Measurements from ENCODE around the gene KLF18.
"Not testable (repeated sequence)": the region's sequence is repeated elsewhere in the genome, so short reads cannot be mapped to it uniquely, and the experiment has no call there.

Gene KLF18

DNA sequence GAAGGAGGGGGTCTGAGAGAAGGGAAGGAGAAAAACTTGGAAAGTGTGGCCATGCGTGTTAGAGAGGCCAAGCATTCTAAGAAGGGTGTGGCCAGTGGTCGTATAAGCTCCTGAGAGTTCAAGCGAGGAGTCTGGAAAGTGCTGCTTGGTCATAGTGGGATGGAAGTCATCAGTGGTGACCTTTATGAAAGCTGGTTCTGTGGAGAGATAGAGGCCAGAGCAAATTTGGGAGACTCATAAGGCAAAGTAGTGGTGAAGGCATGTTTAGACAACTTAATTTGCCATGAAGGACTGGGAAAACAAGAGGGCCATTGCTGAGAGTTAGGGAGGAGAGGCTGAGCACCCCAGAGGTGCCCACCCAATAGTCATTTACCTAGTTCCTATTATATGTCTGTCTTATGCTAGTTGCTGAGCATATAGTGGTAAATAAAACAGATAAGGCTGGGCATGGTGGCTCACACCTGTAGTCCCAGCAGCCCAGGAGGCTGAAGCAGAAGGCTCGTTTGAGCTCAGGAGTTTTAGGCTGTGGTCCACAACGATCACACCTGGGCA is 21.0 kb downstream of the KLF18 start:
- no peak for DNase-seq (ENCODE audit: low read depth in 1 of 2, low spot score in 1 of 2)

DNA sequence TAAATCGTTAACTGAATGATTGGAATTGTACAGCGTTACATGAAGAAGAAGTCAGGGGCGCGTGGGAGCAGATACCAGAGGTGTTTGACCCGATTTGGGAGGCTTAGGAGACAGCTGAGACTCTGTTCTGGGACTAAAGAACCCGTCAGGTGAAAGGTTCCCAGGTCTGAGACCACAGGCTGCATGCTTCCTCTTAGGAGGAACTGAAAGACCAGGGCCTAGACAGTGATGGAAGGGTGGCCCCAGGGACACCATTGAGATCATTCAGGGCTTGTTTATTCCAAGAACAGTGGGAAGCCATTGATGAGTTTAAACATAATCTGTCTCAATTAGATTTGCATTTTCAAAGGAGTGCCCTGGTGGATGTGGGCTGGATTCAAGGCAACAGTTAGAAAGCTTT is 21.9 kb downstream of the KLF18 start:
- no peak for DNase-seq (ENCODE audit: low read depth in 1 of 2, low spot score in 1 of 2)

DNA sequence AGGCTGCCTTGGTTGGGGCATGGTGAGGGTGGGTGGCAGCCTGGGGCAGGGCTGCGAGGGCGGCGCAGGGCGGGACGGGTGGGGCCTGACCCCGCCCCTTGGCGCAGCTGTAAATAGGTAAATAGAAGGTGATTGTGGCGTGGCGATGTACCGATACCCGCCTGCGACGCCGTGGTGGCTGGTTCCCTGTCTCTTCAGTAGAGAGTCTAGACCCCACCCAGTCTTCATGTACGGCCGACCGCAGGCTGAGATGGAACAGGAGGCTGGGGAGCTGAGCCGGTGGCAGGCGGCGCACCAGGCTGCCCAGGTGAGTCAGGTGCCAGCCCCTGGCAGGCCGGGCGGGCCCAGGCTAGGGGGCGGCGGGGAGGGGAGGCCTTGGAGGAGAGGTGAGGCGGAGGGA is 22.7 kb downstream of the KLF18 start, which contains the start of gene KLF17:
KLF17 (plus strand) TSS at position 140 of the 400 bp plus-strand sequence; CDS start at position 227, 87 bp downstream.
- DNase-seq (ENCODE audit: low read depth in 1 of 2, low spot score in 1 of 2), result no peak

DNA sequence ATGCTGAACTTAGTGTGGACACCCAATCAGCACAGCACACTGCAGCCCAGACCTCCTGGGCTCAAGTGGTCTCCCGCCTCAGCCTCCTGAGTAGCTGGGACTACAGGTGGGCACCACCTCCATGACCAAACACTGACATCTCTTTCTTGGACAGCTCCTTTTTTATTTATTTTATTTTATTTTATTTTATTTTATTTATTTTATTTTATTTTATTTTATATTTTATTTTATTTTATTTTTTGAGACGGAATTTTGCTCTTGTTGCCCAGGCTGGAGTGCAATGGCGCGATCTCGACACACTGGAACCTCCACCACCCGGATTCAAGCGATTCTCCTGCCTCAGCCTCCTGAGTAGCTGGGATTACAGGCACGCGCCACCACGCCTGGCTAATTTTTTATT is 24.2 kb downstream of the KLF18 start:
- not testable (repeated sequence) for DNase-seq (ENCODE audit: low read depth in 1 of 2, low spot score in 1 of 2)

DNA sequence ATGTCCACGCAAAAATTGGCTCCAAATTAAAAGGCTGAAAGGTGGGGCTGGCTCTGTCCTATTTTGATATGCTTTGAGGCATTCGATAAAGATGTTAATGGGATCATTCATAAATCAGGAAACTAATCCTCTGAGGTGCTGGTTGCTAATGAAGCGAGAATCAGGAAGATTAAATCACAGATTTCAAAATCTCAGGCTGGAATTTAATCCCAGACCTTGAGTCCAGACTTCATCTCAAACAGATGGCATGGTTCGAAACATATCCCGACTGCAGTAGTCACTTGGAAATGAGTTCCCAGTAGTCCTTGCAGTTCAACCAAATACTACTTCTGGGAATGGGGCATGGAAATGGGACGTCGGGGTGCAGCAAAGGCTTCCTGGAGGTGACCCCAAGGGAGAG is 27.3 kb downstream of the KLF18 start:
- DNase-seq (ENCODE audit: low read depth in 1 of 2, low spot score in 1 of 2), result no peak

DNA sequence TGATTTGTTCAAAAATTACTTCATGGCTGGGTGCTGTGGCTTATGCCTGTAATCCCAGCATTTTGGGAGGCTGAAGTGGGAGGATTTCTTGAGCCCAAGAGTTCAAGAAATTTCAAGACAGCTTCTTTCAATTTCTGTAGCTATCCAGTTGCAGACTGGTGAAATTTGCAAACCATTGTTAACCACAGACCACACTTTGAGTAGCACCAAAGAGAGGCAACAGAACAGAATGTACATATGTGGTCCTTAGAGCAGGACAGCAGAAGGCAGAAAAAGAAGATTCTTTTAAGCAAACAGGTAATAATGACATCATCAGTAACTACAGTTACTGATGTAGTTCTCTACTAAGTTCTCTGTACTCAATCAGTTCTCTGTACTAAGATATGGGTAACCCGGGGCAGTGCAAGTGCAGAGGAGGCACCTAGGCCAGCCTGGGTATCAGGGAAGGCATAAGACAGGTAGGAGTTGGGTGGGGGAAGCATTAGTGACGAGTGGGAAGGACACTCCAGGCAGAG is 28.3 kb downstream of the KLF18 start:
- DNase-seq (ENCODE audit: low read depth in 1 of 2, low spot score in 1 of 2), result no peak

DNA sequence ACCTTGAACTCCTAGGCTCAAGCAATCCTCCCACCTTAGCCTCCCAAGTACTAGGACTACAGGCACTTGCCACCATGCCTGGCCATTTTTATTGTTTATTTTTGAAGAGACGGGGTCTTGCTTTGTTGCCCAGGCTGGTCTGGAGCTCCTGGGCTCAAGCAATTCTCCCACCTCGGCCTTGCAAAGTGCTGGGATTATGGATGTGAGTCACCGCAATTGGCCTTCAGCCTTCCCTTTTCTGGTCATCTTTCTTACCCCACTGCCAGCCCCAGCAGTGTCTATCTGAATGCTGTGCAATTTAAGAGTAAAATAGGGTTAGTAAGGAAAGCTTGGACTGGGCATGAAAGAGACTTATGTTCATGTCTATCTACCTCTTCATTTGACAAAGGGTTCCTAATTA is 28.9 kb downstream of the KLF18 start:
- no peak for DNase-seq (ENCODE audit: low read depth in 1 of 2, low spot score in 1 of 2)

DNA sequence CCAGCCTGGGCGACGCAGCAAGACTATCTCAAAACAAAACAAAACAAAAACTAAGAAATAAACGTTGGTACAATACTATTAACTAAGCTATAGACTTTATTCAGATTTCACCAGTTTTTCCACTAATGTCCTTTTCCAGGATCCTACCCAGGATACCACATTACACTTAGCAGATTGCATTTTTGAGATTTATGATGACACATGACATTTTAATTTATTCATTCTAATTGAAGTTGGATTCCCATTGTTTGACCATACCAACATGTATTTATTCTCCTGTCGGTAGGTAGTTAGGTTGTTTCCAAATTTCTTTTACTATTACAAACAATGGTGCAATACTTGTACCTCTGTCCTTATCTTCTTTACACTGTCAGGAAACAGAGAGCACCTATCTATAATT is 29.6 kb downstream of the KLF18 start:
- DNase-seq (ENCODE audit: low read depth in 1 of 2, low spot score in 1 of 2), result no peak

DNA sequence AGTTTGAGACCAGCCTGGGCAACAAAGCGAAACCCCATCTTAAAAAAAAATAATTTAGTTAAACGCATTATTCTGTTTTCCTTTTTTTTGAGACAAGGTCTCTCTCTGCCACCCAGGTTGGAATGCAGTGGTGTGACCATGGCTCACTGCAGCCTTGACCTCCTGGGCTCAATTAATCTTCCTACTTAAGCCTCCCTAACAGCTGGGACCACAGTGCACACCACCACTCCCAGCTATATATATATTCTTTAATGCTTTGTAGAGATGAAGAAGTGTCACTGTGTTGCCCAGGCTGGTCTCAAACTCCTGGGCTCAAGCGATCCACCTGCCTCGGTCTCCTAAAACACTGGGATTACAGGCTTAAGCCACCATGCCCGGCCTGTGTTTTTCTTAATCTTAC is 30.5 kb downstream of the KLF18 start:
- no peak for DNase-seq (ENCODE audit: low read depth in 1 of 2, low spot score in 1 of 2)

DNA sequence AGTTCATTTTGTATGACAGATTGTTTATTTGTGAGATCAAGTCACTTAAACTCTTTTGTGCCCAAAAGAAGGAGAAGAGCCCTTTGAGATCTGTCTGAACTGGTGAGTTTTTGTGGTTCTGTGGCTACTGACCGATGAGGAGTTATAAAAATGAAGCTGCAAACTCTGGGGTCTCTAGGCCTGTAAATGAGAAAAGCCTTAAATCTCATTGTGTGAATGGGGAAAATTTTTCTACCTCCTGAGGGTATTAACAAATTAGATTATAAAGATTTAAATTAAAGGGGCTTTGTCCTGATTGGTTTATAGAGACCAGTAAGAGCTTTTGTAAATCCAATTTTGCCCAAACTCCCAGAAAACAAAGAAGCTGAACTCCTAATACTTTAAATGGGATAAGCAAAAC is 32.5 kb downstream of the KLF18 start:
- no peak for DNase-seq (ENCODE audit: low read depth in 1 of 2, low spot score in 1 of 2)

DNA sequence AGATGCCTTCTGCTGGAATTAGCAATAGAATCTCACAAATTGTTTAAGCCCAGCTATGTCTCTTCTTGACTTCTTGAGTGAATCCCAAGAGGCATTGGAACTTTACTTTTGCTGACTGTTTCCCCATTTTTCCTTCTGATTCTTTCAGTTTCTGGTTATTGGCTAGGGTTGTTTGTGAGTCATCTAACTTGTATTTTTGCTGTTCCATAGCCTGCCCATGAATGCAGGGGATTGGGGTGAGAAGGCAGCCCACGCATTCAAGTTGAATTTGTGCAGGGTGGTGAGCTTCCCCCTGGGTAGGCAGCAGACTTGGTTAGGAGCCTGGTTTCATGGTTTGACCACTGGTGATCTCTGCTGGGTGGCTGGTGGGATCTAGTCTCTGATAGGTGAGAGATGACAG is 33.2 kb downstream of the KLF18 start:
- no peak for DNase-seq (ENCODE audit: low read depth in 1 of 2, low spot score in 1 of 2)

DNA sequence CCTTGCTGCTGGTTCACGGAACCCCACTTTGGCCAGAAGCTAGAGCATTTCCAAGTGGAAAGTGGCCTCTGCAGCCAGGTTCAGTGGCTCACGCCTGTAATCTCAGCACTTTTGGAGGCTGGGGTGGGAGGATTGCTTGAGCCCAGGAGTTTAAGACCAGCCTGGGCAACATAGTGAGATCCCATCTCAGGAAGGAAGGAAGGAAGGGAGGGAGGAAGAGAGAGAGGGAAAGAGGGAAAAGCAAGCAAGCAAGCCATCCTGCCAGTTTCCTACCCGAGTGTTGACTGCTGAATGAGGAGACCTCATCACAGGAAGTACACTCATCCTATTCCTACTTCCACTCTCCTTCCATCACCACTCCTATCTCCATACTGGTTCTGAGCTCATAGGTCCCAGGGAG is 35.6 kb downstream of the KLF18 start:
- DNase-seq (ENCODE audit: low read depth in 1 of 2, low spot score in 1 of 2), result no peak

DNA sequence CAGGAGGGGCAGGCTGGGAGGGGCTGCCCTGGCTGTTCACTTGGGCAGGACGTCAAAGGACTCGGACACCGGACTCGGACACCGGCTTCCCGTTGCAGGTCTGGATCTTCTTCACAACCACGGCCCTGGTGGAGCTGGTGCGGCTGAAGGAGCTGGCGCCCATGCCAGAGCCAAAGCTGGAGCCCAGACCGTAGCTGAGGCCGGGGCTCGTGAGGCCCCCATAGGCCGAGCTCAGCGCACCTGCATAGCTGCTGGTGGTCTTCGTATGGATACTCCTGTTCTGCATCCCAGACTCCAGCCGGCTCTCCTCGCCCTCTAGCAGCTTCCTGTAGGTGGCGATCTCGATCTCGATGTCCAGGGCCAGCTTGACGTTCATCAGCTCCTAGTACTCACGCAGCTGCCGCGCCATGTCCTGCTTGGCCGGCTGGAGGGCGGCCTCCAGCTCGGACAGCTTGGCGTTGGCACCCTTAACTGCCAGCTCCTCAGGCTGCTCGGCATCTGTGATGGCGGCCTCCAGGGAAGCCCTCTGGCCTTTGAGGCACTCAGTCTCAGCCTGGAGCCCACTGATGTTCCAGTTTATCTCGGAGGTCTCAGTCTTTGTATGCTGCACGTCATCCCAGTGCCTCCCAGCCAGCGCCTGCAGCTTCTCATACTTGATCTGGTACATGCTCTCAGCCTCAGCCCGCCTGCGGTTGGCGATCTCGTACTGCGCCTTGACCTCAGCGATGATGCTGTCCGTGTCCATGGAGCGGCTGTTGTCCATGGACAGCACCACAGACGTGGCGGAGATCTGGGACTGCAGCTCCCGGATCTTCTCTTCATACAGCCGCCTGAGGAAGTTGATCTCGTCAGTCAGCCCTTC is 37.9 kb downstream of the KLF18 start:
- DNase-seq (ENCODE audit: low read depth in 1 of 2, low spot score in 1 of 2), result no peak

DNA sequence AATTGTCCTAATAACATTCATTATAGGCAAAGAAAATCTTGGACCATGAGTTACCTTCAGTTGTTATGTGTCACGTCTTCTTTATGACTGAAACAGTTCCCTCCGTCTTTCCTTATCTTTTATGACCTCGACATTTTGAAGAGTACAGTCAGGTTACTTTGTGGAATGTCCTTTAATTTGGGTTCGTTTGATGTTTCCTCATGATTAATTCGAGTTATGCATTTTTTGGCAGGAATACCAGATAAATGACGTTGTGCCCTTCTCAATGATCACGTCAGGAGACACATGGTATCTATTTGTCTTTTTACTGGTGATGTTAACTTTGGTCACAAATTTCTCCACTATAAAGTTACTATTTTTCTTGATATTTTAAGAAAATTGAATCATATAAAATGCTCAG is 40.1 kb downstream of the KLF18 start:
- DNase-seq (ENCODE audit: low read depth in 1 of 2, low spot score in 1 of 2), result no peak

DNA sequence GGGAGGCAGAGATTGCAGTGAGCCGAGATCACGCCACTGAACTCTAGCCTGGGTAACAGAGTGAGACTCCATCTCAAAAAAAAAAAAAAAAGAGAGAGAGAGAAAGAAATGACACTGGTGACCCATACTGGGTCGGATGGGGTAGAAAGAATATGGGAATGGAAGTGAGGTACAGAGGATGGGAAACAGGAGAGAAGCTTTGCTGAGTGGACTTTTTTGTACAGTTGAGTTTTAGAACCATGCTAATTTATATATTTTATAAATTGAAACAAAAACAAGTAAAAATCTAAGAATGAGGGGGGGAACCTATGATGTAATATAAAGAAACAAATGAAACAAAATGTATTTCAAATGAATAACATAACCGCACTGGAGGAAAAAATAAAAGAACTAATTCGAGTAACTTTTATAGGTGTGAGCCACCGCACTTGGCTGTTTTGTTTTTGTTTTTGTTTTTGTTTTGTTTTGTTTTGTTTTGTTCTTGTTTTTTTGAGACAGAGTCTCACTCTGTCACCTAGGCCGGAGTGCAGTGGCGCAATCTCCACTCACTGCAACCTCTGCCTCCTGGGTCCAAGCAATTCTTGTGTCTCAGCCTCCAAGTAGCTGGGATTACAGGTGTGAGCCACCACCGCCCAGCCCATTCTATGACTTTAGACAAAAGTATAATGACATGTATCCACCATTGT is 41.1 kb downstream of the KLF18 start:
- no peak for DNase-seq (ENCODE audit: low read depth in 1 of 2, low spot score in 1 of 2)

DNA sequence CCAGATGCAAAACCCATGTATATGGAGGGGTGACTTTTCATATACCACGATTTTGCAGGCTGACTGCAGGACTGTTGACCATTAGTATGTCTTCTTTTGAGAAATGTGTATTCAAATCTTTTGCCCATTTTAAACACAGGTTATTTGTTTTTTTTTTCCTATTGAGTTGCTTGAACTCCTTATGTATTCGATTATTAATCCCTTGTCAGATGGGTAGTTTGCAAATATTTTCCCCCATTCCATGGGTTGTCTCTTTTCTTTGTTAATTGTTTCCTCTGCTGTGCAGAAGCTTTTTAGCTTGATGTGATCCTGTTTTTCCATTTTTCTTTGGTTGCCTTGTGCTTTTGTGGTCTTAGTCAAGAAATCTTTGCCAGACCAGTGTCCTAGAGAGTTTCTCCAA is 47.4 kb downstream of the KLF18 start:
- no peak for DNase-seq (ENCODE audit: low read depth in 1 of 2, low spot score in 1 of 2)

DNA sequence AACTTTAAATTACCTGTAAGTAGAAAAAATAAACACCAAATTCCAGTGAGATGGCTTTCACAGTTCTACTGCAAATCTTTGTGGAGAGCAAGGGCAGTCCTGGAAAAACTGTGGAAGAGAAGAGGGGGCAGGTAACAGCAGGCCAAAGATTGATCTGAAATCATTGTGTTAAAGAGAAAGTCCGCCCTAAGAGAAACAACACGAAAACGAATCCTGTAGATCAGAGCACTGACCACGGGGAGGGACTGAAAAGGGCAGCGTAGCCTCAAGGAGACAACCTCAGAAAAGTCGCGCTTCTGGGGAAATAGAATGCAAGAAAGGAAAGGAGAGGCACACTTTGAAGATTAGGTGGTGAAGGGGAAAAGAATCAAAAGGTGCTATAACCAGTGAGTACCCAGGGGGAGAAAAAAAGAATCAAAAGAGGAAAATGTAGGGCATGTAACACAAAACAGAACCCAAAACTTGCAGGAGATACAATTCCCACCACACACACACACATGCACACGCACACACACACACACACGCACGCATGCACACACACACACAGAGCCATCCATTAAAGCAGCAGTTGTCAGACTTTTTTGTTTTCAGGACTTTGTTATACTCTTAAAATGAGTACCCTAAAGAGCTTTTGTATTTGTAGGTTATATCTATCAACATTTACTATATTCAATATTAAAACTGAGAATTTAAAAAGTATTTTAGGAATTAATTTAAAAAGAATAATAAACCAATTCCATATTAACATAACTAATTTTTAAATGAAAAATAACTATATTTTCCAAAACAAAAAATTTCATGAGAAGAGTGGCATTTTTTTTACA is 50.8 kb downstream of the KLF18 start:
- no peak for DNase-seq (ENCODE audit: low read depth in 1 of 2, low spot score in 1 of 2)

DNA sequence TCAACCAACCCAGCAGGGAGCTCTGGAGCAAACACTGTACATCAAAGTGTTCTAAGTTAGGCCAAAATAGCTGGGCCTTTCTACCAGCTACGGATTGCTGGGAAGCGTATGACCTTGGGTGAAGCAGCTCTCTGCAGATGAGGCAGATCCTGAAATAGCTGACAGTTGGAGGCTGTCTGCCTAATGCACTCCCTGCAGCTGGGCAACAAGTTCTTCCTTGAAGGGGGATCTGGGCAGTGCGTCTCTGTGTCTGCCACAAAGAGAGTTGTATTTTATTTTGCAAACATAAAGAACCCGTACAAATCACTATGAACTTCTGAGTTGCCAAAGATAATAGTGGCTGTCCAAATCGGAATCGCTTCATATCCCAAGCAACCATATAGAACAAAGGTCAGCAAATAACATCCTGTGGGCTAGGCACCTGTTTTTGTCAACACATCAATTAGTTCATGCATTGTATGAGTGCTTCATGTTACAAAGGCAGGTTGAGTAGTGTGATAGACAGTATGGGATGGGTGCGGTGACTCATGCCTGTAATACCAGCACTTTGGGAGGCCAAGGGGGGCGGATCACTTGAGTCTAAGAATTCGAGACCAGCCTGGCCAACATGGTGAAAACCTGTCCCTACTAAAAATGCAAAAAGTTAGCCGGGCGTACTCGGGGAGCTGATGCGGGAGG is 51.9 kb downstream of the KLF18 start:
- DNase-seq (ENCODE audit: low read depth in 1 of 2, low spot score in 1 of 2), result no peak
